Brain pericyte (primary cell): Measurements from ENCODE around the gene KIAA1549.

Source experiments
- DNase-seq: peaks from one replicate; pipeline ENCODE4 v3.0.0-alpha.2; 2012; ENCODE audit warnings: low read depth, low spot score

KIAA1549 gene

DNA sequence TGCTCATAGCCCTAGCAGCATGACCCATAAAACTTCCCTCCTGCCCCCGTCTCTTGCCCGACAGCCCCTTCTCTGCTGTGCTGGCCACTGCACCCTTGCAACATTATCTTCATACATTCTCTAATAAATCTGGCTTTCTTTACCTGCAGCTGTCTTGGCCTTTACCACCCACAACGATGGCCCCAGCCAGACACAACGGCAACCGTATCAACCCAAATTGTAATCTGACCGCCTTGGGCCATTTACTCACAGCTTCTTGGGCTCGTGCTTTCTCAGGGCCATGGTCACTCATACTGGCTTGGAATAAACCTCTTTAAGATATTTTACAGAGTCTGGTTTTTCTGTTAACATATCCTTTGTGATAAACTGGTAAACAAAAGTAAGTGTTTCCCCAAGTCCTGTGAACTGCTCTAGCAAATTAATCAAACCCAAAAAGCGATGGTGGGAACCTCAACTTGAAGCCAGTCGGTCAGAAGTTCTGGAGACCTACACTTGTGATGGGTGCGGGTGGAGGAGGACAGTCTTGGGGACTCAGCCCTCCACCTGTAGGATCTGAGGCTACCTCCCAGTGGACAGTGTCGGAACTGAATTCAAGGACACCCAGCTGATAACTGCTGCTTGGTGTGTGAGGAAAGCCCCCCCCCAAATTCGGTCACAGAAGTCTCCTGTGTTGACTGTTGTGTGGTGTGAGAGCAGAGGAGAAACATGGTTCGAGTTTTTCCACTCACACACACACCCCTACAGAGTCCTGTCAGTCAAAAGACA, 95.6 kb downstream of the KIAA1549 start:
- no peak for DNase-seq

DNA sequence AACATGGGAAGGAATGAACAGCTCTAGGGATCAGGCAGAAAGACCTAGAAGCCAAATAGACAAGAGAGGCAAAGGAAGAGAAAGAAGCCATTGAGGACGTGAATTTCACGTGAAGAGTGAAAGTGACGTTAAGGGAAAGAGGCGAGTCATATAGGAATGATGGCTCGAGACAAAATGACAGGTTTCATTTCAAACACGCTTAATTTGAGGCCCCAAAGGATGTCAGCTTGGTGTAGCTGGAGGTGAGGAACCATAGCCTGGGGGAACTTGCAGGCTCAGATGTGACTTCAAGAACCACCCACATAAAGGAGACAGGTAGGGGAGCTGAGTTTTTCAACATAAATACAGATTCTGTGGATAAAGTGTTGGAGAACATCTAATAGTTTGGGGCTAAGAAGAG, 98.9 kb downstream of the KIAA1549 start:
- no peak for DNase-seq

DNA sequence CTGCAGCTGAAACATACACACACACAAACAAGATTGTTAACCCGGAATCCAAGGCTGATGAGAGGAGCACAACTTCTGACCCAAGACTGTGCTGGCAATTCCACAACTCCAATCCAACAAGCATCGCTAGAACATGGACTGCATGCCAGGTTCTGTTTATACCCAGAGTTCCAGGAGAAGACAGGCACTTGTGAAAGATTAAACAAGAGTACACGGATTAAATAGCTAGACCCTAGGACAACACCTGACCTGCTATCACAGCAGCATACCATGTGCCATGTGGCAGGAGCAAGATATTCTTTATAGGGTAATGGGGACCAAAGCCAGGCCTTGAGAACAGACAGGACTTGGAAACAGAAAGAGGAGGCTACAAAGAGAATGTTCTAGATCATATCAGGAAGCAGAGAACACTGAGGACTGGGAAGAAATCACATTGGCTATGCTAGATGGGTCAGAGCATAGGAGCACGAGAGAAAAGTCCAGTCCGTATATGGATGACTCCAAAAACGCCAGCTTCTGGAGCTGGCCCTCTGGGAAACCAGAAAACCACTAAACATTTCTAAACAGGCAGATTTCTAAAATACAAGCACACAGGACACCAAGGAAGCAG, 99.5 kb downstream of the KIAA1549 start:
- DNase-seq: no peak

DNA sequence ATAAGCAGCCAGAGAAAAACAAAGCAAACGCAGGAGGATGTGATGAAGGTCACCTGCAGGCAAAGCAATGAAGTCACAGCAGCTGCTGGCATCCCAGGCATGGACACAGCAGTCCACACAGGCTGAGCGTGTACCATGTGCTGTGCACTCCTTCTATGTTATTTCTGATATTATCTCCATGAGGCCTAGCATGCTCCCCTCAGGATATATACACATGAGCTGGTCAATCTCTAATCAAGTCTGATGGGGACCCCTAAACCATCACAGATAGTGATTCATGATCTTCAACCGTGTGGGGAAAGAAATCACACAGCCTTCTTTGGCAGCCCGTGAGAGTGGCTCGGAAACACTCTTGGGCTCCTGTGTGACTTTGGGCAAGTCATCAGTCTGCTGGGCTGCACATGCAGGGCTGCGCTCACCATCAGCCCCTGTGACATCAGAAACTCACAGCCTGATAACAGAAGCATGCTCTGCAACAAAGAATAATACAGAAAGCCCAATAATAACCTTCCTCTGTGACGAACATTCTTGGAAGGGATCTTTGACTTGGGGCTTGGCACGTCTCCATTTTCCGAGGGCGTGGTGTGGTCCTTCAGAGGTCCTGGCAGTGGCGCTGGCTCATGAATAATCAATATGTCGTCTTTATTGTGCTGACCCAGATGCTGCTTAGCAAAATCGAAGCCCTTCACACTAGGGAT, 100.2 kb downstream of the KIAA1549 start:
- no peak for DNase-seq

DNA sequence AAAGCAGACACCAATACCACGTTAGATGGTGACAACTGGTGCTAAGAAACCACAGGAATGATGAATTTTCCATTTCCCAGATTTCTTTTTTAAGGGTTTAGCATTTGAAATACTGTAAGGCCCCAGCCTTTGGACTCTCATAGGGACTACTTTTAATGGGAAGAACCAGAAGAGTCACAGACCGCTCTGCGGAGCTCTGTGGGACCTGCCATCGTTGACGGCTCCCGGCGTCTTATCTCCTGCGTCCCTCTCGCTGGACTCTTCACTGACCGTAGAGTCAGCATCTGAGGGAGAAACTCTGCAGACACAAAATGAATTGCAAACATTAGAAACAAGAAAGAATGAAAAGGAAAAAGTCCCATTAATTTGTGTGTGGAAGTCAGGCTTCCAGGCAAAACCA, 101.8 kb downstream of the KIAA1549 start:
- DNase-seq: no peak

DNA sequence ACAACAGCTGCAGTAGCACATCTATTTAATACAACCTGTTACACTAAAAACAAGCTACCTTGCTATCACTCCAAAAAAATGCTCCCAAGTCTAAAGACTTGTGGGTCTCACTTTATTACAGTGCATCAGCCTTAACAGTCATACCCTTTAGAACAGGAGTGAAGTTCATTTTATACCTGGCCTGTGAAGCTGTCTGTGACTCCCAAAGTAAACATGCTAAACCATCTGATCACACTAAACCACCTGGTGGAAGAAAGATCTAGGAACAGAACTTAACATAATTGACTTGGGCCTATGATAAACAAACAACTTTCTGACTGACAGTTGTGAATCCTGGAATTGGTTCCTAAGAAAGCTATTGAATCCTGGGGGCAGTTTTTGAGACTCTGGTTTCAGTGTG, 102.3 kb downstream of the KIAA1549 start:
- DNase-seq: no peak

DNA sequence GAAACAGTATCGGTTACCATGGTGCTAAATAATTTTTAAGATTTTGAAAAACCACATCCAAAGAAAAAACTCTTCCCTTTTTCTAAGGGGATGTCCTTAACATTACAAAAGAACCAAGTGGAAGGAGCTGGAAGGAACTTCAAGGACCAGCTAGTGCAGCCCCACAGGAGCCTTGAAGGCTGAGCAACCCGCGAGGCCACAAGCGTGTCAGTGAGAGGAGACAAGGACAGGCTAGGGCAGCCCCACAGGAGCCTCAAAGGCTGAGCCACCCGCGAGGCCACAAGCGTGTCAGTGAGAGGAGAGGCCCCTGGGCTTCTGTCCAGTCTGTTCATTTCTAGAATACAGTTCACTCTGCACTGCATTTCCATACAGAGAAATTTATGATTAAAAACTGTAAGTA, 103.1 kb downstream of the KIAA1549 start:
- no peak for DNase-seq

DNA sequence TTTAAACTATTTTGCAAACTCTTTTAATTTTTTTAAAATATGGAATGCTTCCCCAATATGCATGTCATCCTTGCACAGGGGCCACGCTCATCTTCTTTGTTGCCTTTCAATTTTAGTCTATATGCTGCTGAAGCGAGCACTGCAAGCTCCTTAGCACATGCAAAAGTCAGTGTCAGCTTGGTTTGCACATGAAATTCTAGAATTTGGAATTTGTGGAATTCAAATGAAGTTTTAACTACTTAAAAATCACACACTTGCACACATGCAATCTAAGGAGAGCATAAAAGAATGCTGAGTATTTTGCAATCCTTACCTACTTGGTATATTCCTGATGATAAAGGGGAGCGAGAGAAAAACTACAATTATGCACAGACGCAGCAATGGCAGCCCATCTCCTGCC, 104.9 kb downstream of the KIAA1549 start:
- no peak for DNase-seq

DNA sequence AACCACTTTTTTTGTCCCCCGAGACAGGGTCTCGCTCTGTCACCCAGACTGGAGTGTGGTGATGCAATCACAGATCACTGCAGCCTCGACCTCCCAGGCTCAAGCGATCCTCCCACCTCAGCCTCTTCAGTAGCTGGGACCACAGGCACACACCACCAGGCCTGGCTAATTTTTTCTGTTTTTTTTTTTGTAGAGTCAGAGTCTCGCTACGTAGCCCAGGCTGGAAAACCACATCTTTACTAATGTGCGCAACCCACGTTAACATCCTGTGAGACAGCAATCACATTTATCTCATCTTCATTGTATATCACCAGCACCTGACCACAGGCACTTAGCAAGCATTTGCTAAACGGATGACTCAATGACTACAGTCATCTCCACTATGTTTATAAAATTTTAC, 105.4 kb downstream of the KIAA1549 start:
- no peak for DNase-seq

DNA sequence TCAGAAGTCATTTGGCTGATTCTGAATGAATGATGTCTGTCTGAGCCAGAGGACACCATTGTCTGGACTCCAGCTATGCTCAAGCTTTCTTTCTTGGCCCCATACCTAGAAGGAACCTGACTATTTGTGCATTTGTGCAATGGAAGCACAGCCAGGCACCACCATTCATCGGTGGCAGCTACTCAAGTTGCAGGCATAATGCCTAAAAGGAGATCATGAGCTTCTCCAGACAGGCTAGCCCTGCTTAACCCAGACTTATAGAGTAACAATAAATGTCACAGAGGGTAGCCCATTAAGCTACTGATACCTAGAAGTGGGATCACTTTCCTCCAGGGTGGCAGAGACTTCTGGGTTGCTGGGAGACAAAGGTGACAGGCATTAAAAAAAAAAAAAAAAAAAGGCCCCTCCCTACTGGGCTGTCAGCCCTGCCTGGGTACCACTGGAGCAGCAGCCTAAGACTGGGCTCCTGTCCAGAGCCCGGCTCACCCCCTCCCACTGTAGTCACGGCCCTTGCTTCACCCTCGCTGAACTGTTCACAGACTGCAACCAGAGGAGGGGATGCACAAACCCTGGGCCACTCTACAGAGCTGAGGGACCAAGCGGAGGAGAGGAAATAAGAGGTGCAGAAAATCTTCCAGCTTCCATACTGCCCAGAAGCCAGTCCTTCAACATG, 107.8 kb downstream of the KIAA1549 start:
- no peak for DNase-seq

DNA sequence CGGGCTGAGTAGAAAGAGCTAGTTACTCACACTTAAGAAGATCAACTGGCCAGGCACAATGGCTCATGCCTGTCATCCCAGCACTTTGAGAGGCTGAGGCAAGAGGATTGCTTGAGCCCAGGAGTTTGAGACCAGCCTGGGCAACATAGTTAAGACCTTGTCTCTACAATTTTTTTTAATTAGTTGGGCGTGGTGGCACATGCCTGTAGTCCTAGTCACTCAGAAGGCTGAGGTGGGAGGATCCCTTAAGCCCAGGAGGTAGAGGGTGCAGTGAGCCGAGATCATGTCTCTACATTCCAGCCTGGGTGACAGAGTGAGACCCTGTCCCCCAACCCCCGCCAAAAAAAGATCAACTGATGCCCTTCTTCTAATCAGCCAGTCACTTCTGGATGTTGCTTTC, 108.6 kb downstream of the KIAA1549 start:
- DNase-seq: no peak

DNA sequence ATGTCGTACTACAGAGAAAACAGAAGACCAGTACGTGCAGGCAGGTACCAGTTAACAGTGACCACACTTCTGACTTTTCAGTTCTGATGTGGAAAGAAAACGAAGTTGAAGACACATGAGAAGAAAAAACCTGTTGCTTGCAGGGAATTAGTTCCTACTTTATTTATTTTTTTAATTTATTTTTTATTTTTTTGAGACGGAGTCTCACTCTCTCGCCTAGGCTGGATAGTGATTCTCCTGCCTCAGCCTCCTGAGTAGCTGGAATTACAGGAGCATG, 109.4 kb downstream of the KIAA1549 start:
- DNase-seq: no peak

DNA sequence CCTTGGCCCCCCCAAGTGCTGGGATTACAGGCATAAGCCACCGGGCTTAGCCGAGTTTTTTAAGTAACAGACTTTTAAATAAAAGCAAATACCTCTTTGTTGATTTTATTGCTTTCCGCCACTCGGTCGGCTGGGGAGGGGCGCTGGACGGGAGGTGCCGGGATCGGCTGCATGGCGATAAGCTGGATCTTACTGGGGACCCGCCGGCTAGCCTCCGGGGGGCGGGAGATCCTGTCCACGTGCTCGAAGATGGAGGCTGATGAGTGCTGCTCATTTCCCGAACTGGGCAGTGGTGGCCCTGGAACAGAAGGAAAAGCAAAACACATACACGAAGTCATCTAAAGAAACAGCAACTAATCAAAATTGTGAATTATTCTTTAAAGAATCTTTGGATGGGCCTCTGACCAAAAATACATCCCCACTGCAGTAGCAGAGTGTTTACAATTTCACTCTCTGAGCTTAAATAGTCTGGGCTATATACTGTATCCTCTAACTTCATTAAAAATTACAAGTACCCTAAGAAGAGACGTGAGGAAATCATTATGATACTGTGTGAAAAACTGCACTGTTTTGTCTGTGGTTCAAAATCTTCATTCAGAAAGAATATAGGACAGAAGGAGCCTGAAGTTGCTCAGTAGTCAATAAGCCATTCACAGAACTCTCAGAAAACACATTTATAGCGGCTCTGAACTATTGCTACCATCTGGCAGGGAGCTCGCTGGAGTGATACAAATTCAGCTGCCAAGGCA, 110.0 kb downstream of the KIAA1549 start:
- DNase-seq: no peak

DNA sequence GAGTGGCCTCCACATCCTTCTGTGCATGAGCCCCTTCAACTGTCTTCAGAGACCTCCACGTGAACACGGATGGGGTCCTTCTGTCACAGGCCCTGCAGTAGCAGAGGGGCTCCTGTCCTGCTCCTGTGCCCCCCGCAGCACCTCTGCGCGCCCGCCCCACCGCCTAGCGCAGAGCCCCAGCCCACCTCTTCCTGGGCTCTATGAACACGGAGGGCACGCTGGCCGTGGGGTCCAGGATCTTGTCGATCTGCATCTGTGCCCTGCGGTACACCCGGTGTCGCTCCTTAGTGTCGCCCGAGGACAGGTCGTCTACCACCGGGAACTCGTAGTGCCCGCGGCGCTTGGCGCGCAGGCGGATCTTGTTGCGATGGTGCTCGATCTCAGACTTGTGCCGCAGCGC, 111.8 kb downstream of the KIAA1549 start:
- no peak for DNase-seq

DNA sequence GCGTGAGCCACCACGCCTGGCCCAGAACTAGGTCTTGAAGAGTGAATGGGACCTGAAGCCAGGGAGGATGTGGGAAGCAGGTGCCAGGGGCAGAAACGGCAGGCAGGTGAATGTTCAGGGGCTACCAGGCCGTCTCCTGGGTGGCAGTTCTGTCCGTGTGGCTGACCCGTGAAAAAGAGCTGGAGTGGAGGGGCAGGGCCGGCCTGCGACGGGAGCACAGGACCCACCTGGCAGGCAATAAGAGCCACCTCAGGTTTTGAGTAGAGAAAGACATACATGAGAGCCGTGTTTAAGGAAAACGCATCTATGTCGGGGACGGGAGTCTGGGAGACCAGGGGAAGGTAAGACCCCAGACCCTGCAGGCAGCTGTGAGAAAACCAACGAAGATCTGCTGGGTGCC, 112.5 kb downstream of the KIAA1549 start:
- DNase-seq: no peak

DNA sequence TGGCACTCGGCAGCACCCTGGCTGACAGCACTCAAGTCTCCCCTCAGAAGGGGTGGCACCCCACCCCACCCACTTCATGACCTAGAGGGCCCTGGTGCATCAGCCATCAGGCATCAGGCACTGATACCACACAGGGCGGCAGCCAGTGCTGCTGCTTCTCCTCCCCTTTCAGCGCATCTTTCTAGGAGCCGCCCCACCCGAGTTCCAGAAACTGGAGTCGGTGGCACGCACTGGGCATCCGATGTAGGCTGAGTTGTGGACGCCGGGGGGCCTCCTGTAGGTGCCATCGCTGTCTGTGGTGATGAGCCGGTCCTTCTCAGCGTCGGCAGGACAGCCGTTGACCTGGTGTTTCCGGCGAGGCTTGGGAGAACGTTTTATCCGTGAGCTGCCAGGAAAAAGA, 113.4 kb downstream of the KIAA1549 start:
- no peak for DNase-seq

DNA sequence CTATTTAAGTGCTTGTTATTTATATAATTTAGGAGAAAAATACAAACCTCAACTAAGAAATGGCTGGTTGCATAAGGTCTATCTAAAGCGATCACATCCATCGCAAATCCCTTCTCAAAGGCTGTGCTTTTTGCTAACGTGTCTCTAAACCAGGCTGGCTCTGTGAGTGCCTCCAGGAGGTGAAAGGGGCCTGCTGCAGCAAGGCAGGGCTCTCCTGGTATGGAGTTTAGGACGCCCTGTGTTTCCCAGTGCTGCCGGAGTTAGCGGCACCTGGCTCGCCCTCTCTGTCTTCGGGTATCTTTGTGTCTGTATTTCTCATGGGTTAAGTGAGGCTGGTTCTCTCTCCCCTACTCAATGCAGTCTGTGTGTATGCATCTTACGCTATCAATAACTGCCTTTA, 114.8 kb downstream of the KIAA1549 start:
- no peak for DNase-seq

DNA sequence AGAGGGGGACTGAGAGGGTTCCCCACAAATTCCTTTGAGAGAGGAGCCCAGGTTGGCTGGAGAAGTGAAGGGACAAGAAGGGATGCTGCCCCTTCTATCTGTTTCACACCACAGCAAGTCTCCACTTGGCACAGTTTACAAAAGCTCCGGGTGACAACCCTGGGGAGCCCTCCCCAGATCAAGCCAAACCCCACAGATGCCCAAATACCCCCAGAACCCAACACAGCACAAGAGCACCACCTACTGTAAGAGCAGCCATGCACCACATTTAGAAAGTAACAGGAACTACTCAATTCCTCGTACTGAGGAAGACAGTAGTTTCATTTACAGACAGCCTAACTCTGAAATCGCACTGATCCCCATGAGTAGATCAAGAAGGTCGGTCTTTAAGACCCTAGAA, 115.3 kb downstream of the KIAA1549 start:
- DNase-seq: no peak

DNA sequence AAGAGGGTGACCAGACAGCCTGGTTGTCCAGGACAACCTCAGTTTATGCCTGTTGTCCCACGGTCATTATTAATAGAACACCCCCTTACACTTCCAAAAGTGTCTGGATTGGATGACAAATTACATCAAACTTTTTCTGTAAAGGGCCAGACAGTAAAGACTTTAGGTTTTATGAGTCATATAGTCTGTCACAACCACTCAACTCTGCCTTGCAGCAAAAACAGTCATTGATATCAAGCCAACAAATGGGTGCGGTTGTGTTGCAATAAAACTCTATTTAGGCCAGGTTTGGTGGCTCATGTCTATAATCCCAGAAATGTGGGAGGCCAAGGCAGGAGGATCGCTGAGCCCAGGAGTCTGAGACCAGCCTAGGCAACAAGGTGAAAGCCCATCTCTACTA, 116.5 kb downstream of the KIAA1549 start:
- no peak for DNase-seq

DNA sequence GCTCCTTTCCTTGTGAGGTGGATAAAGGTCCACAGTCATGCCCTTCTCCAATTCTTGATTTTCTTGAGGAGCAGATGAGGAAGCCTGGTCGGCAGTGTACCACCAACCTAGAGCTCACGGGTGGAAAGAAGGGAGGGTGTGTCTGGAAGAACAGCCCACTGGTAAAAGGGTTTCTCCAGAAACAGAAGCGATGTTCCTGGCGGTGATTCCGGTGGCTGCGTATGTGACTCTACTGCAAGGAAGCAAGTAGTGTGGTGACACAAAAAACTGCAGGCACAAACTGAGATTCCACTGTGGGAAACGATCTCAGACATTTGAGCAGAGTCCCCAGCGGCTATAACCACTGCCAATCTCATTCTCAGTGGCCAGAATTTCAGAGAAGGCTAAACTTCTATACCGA, 117.3 kb downstream of the KIAA1549 start:
- DNase-seq: no peak

DNA sequence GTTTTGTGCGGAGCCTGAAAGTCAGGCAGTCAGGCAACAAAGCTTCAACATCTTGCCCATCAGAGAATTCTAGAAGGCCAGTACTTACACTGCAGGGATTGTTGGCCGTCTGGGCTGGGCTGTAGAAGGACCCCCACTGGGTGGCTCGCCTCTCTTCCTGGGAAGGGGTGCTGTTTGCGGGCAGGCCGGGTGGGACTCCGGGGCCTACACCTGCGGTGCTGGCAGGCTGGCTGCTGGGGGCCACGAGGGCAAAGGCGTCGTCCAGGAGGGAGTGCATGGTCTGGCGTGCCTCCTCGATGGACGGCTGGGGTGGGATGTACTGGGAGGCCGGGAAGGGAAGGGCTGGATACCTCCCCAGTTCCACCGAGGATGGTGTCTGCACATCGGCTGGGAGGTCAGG, 120.1 kb downstream of the KIAA1549 start:
- DNase-seq: no peak

DNA sequence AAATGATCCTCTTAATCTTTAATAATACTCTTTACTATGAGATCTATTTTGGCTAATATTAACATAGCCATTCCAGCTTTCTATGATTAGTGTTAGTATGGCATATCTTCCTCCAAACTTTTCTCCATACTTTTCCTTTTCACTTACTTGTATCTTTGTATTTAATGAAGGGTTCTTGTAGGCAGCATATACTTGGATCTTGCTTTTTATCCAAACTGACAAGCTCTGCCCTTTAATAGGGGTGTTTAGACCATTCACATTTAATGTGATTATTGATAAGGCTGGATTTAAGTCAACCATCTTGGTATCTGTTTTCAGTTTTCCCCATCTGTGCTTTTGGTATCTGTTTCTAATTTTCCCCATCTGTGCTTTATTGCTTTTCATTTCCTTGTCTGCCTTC, 123.5 kb downstream of the KIAA1549 start:
- no peak for DNase-seq
